Esophagus muscularis mucosa (tissue), 4 donors: ENCODE measurements around the gene PIEZO1. TPM values are rescaled to one million over a fixed set of nuclear protein-coding genes. Genes with fewer than 3 reads are reported as not detected.

Experiments used
- DNase-seq: peaks from one replicate; pipeline ENCODE4 v3.0.0-alpha.2; 2017; ENCODE audit errors: extremely low spot score
- H3K27ac ChIP-seq, 4 donors: fragments of 200-600 bp; sonication (generic); replicated peaks in 1 of 4; 1 replicate in 3 of 4; 2 replicates in 1 of 4; pipeline ENCODE4 v1.5.1; 2016 to 2019; ENCODE audit warnings: mild to moderate bottlenecking in 1 of 4
- H3K27me3 ChIP-seq, 4 donors: fragments of 200-600 bp; sonication (generic); one replicate each; pipeline versions ENCODE4 v1.5.1 to v1.6.0; 2016 to 2019
- H3K36me3 ChIP-seq, 4 donors: fragments of 200-600 bp; sonication (generic); one replicate each; pipeline ENCODE4 v1.5.1; 2016 to 2019
- H3K4me1 ChIP-seq, 4 donors: fragments of 200-600 bp; sonication (generic); one replicate each; pipeline ENCODE4 v1.5.1; 2016 to 2019
- H3K4me3 ChIP-seq, 4 donors: fragments of 200-600 bp; sonication (generic); 1 replicate in 2 of 4; 2 replicates in 2 of 4; pipeline ENCODE4 v1.5.1; 2016 to 2019; ENCODE audit warnings: mild to moderate bottlenecking in 4 of 4, moderate library complexity in 1 of 4
- H3K9me3 ChIP-seq, 4 donors: fragments of 200-600 bp; sonication (generic); 1 replicate in 3 of 4; 2 replicates in 1 of 4; pipeline ENCODE4 v1.5.1; 2016 to 2019
- EP300 ChIP-seq: sonication (generic); formaldehyde crosslinking; IDR thresholded peaks from one replicate; pipeline ENCODE4 v1.6.1; 2017; ENCODE audit warnings: antibody characterized with exemption
- POLR2A ChIP-seq: fragments of 450-650 bp; IDR thresholded peaks from one replicate; pipeline ENCODE4 v1.6.1; 2017; ENCODE audit warnings: antibody characterized with exemption, moderate library complexity, mild to moderate bottlenecking, low read depth
- POLR2AphosphoS5 ChIP-seq, 2 donors: sonication (generic); formaldehyde crosslinking; IDR thresholded peaks; one replicate each; pipeline ENCODE4 v1.6.1; 2017; ENCODE audit warnings: antibody characterized with exemption in 2 of 2
- WGBS: methylation state at CpG from one replicate; pipeline ENCODE4 v1.1.5; 2018; 5-methylcytosine and 5-hydroxymethylcytosine counted together
- intact Hi-C: fragments of 100-400 bp; cut with DNase I; formaldehyde crosslinking; loops from one replicate; pipeline ENCODE4 v1.15.1; 2023
- total RNA-seq, 4 donors: library from RNA; depleted of rRNA; stranded (reverse); fragments of >200 nt; gene quantifications; one replicate each; pipeline versions ENCODE4 v1.1.0 to v1.2.1, GENCODE V29; 2016
- TF ChIP-seq, protein P1 (sequence below), 3 experiments: fragments of 200-600 bp in 2 of 3; fragments of 450-650 bp in 1 of 3; sonication (generic) in 2 of 3; IDR thresholded peaks; one replicate each; pipeline ENCODE4 v1.5.1; 2017 to 2019; ENCODE audit warnings: antibody characterized with exemption in 3 of 3, mild to moderate bottlenecking in 2 of 3, moderate library complexity in 1 of 3

Gene PIEZO1
- total RNA-seq, 4 donors from 2014 or later: 140 to 298 (median 182) TPM

DNA sequence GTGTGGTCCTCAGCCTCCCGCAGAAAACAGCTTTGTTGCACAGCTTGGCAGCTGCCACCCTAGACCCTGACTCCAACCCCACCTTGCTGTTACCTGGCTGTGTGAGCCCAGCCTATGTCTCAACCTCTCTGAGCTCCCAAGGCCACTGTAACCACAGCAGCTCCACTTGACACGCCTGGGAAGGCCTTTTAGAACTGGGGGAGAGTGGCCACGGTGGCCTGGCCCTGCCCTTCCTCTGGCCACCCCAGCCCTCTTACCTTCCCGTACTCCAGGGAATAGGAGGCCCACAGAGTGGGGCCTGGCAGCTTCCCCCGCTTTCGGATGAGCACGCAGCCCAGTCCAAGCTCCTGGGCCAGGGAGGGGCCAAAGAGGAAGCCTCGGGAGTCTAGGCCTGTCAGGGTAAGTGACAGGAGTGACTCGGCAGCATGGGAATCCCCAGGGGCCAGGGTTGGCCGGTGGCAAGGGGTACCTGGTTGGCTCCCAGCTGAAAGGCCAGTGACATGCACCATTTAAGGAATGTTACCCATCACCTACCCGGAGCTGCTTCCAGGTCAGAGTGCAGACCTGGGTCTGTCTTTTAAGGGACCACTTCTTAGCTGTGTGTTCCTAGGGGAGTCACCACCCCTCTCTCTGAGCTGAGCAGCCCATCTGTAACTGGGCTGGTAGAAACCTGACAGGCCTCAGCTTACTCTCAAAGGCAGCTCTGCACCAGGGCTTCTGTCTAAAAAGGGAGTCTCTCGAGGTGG lies 25.3 kb upstream of the PIEZO1 start:
- H3K4me1 ChIP-seq: peaks cover 26 to 45% (median 40%) of the 10 kb centered on the region in 4 donors
- no peak for TF ChIP-seq EP300
- no peak for TF ChIP-seq POLR2A
- TF ChIP-seq POLR2AphosphoS5 (IDR thresholded peaks at IDR 0.05): no peak
- TF ChIP-seq, protein P1, sequence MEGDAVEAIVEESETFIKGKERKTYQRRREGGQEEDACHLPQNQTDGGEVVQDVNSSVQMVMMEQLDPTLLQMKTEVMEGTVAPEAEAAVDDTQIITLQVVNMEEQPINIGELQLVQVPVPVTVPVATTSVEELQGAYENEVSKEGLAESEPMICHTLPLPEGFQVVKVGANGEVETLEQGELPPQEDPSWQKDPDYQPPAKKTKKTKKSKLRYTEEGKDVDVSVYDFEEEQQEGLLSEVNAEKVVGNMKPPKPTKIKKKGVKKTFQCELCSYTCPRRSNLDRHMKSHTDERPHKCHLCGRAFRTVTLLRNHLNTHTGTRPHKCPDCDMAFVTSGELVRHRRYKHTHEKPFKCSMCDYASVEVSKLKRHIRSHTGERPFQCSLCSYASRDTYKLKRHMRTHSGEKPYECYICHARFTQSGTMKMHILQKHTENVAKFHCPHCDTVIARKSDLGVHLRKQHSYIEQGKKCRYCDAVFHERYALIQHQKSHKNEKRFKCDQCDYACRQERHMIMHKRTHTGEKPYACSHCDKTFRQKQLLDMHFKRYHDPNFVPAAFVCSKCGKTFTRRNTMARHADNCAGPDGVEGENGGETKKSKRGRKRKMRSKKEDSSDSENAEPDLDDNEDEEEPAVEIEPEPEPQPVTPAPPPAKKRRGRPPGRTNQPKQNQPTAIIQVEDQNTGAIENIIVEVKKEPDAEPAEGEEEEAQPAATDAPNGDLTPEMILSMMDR (IDR thresholded peaks at IDR 0.05): no peak
- peaks cover 0 to 28% (median 24%) of the 10 kb centered on the region in 4 donors for H3K36me3 ChIP-seq
- H3K9me3 ChIP-seq: no peaks in the 10 kb centered on the region
- WGBS: 16% methylated on average over 5 of the region's 12 CpGs
- peak overlapping the region; percentile 86 to 97 (median 92) for H3K27ac ChIP-seq
- intact Hi-C loops: loop anchor here (10.0 kb wide), 1 partner anchor 364 kb away; the partner anchor contains the start of gene CDH15
- peak overlapping the region; percentile 77 to 90 (median 81) for H3K4me3 ChIP-seq
- no peaks in the 10 kb centered on the region for H3K27me3 ChIP-seq
- DNase-seq: no peak

DNA sequence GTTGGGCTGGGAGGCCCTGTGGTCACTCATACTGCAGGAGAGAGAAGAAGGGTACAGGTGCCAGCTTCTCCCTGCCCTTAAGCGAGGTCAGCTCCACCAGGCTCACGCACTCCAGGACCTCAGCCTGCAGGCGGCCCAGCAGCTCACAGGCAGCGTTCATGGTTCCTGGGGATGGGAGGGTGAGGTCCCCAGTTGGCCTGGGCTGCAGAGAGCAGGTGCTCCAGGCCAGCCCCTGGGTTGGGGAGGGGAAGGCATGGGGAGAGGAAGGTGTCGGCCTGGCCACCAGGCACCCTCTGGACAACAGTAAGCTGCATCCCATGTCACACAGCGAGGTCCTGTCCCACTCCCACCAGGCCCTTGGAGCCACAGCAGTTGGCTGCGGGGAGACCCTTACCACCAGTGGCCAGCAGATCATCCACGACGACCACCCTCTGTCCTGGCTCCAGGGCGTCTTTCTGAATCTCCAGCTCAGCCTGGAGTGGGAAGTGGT lies 24.7 kb upstream of the PIEZO1 start:
- peaks cover 0 to 3% (median 0%) of the 10 kb centered on the region in 4 donors for H3K27me3 ChIP-seq
- H3K27ac ChIP-seq: peak overlapping the region in 2 of 4 donors; percentile 86 to 97
- no peak for TF ChIP-seq EP300
- TF ChIP-seq POLR2A: no peak
- no peak for TF ChIP-seq POLR2AphosphoS5 (IDR thresholded peaks at IDR 0.05)
- TF ChIP-seq, protein P1 (IDR thresholded peaks at IDR 0.05): no peak
- H3K36me3 ChIP-seq: peaks cover 0 to 28% (median 24%) of the 10 kb centered on the region in 4 donors
- no peaks in the 10 kb centered on the region for H3K9me3 ChIP-seq
- intact Hi-C loops: loop anchor here (10.0 kb wide), 1 partner anchor 365 kb away; the partner anchor contains the start of gene CDH15
- peak overlapping the region in 2 of 4 donors; percentile 77 to 81 for H3K4me3 ChIP-seq
- peaks cover 26 to 51% (median 42%) of the 10 kb centered on the region in 4 donors for H3K4me1 ChIP-seq
- WGBS: 100% methylated on average over 4 of the region's 10 CpGs
- no peak for DNase-seq

DNA sequence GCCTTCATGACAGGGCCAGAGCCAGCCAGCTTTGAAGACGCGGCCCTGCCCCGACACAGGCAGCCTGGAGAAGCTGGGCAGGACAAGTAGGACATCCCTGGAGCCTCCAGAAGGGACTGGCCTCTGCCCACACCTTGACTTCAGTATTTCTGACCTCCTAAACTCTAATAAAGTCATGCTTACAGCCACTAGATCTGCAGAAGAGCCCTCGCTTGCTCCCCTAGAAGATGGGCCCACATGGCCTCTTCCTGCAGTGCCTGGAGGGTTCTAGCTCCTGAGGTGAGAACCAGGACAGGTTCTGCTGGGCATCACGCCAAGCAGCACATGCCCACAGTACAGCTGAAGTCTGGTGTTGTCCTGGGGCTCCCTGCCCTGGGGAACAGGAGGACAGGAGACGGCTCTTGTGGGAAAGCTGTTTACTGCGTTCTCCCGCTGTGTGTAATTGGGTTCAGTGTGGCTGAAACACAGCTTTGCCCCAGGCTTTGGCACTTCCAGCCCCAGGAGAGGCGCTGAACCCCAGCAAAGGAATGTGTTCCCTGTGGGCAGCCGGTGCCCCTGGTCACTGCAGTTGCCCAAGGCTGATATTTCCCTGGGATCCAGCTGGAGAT lies 24.2 kb upstream of the PIEZO1 start:
- WGBS: 81% methylated on average over 3 of the region's 10 CpGs
- H3K4me1 ChIP-seq: peaks cover 31 to 56% (median 47%) of the 10 kb centered on the region in 4 donors
- TF ChIP-seq EP300 (no peak), POLR2A (no peak), POLR2AphosphoS5 (IDR thresholded peaks at IDR 0.05) (no peak)
- TF ChIP-seq, protein P1 (IDR thresholded peaks at IDR 0.05): no peak
- H3K4me3 ChIP-seq: no peak overlapping the region
- H3K27me3 ChIP-seq: peaks cover 0 to 8% (median 0%) of the 10 kb centered on the region in 4 donors
- intact Hi-C loops: no loop called here
- no peak for DNase-seq
- peaks cover 0 to 28% (median 24%) of the 10 kb centered on the region in 4 donors for H3K36me3 ChIP-seq
- no peak overlapping the region for H3K27ac ChIP-seq
- no peaks in the 10 kb centered on the region for H3K9me3 ChIP-seq

DNA sequence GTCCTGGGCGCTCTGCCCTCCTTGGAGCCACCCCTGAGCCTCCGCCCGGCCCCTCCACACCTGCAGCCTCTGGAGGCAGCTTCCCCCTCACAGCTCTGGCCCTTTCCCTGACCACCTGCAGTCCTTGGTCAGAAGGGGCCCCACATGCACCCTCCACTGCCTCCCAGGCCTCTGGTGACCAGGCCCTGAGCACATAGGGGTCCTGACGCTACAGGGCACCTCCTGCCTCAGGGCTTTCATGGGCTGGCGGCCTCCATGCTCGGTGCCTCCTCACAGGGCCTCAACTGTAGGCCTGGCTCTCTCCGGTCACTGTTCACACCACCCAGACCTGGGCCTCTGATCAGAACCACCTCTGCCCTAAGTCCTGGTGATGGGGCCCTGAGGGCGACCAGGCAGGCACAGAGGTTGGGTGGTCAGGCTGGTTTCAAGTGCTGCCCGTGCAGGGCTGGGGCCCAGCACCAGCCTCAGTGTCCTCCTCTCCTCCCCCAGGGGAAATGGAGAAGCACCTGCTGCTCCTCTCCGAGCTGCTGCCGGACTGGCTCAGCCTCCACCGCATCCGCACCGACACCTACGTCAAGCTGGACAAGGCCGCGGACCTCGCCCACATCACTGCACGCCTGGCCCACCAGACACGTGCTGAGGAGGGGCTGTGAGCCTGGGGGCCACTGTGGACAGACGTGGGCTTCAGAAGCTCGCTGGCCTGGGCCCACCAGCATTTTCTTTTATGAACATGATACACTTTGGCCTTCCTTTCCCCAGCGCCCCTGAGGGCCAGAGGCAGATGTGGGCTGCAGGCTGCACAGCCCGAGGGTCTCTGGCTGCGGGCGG lies 22.8 kb upstream of the PIEZO1 start:
- Histone ChIP-seq H3K27me3 (peaks cover 0 to 13% (median 0%) of the 10 kb centered on the region in 4 donors), H3K36me3 (peaks cover 0 to 28% (median 24%) of the 10 kb centered on the region in 4 donors), H3K4me3 (no peak overlapping the region), H3K4me1 (peaks cover 32 to 55% (median 49%) of the 10 kb centered on the region in 4 donors), H3K9me3 (no peaks in the 10 kb centered on the region), H3K27ac (no peak overlapping the region)
- 95% methylated on average over 15 of the region's 26 CpGs for WGBS
- no peak for TF ChIP-seq POLR2A
- TF ChIP-seq POLR2AphosphoS5 (IDR thresholded peaks at IDR 0.05): no peak
- TF ChIP-seq, protein P1 (IDR thresholded peaks at IDR 0.05): no peak
- no peak for TF ChIP-seq EP300
- intact Hi-C loops: no loop called here
- no peak for DNase-seq
